Breast epithelium (tissue), 3 donors: ENCODE results near the gene TSHZ1.

Experiments
- POLR2AphosphoS5 ChIP-seq, 3 donors: sonication (generic); formaldehyde crosslinking; IDR thresholded peaks; one replicate each; pipeline ENCODE4 v1.6.1; 2017; ENCODE audit warnings: antibody characterized with exemption in 3 of 3
- TF ChIP-seq, protein P1 (sequence below), 3 donors: fragments of 450-650 bp; IDR thresholded peaks; one replicate each; pipeline ENCODE4 v1.5.1; 2016 to 2017; ENCODE audit warnings: antibody characterized with exemption in 3 of 3, mild to moderate bottlenecking in 3 of 3, moderate library complexity in 3 of 3

DNA sequence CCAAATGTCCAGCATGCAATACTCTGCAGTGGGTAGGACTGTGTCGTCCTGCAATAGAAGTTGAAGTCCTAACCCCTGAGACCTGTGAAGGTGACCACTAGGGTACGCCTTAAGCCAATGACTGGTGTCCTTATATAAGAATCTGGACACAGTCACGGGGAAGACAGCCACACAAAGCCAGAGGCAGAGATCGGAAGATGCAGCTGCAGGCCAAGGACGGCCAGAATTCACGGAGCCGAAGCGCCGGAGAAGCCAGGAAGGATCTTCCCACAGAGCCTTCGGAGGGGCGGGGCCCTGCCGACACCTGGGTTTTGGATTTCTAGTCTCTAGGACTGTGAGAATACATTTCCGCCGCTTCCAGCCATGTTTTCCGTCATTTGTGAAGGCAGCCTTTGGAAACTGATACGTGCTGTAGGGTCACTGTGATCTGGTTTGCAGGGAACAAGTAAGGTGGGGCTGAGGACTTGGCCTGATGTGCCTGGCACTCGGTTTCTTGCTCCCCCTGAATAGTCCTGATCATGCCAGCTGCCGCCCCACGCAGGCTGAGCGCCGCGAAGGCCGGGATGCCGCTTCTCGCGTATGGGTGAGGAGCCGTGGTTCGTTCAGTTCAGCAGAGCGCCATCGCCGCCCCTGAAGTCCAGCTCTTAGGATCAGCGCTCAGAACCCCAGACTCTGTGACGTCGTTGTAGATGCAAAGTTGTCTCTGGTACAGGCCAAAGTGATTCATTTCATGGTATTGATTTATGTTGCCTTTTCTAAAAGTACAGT is 40.4 kb upstream of the TSHZ1 start:
- TF ChIP-seq, protein P1, sequence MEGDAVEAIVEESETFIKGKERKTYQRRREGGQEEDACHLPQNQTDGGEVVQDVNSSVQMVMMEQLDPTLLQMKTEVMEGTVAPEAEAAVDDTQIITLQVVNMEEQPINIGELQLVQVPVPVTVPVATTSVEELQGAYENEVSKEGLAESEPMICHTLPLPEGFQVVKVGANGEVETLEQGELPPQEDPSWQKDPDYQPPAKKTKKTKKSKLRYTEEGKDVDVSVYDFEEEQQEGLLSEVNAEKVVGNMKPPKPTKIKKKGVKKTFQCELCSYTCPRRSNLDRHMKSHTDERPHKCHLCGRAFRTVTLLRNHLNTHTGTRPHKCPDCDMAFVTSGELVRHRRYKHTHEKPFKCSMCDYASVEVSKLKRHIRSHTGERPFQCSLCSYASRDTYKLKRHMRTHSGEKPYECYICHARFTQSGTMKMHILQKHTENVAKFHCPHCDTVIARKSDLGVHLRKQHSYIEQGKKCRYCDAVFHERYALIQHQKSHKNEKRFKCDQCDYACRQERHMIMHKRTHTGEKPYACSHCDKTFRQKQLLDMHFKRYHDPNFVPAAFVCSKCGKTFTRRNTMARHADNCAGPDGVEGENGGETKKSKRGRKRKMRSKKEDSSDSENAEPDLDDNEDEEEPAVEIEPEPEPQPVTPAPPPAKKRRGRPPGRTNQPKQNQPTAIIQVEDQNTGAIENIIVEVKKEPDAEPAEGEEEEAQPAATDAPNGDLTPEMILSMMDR (IDR thresholded peaks at IDR 0.05) = no peak
- no peak for TF ChIP-seq POLR2AphosphoS5 (IDR thresholded peaks at IDR 0.05)
